NCI-H2171 treated with DMSO at 0.1 percent for 48 hours (cell line): ENCODE data around the gene KCNQ4.

Source experiments
- DNase-seq: peaks from one replicate; lab custom pipeline; 2025; lab: John Stamatoyannopoulos, UW

KCNQ4 gene

GRCh38 chr1:40820251-40820797, 36.7 kb downstream of the KCNQ4 start:
- no peak for DNase-seq

GRCh38 chr1:40820911-40821693, 37.5 kb downstream of the KCNQ4 start:
- no peak for DNase-seq

- DNase-seq, result no peak
Measured at GRCh38 chr1:40822890-40823289, 39.3 kb downstream of the KCNQ4 start.

GRCh38 chr1:40823345-40823744, 39.8 kb downstream of the KCNQ4 start:
- no peak for DNase-seq

- no peak for DNase-seq
Measured at GRCh38 chr1:40823983-40824382, 40.4 kb downstream of the KCNQ4 start.

GRCh38 chr1:40824591-40825434, 41.2 kb downstream of the KCNQ4 start:
- DNase-seq, result no peak

- no peak for DNase-seq
Measured at GRCh38 chr1:40825435-40825788, 41.8 kb downstream of the KCNQ4 start.

- DNase-seq, result no peak
Measured at GRCh38 chr1:40825996-40826395, 42.4 kb downstream of the KCNQ4 start.

GRCh38 chr1:40829631-40830245, 46.2 kb downstream of the KCNQ4 start:
- no peak for DNase-seq

GRCh38 chr1:40830419-40830943, 46.9 kb downstream of the KCNQ4 start:
- no peak for DNase-seq

GRCh38 chr1:40831001-40831732, 47.6 kb downstream of the KCNQ4 start:
- no peak for DNase-seq

- DNase-seq, result no peak
Measured at GRCh38 chr1:40833979-40834378, 50.4 kb downstream of the KCNQ4 start.

GRCh38 chr1:40834968-40835545, 51.5 kb downstream of the KCNQ4 start:
- no peak for DNase-seq

GRCh38 chr1:40836283-40836682, 52.7 kb downstream of the KCNQ4 start:
- no peak for DNase-seq

- DNase-seq, result no peak
Measured at GRCh38 chr1:40837601-40838000, 54.0 kb downstream of the KCNQ4 start.

GRCh38 chr1:40838045-40838979, 54.7 kb downstream of the KCNQ4 start:
- no peak for DNase-seq

GRCh38 chr1:40838980-40839942, 55.7 kb downstream of the KCNQ4 start:
- no peak for DNase-seq

GRCh38 chr1:40839943-40840335, 56.4 kb downstream of the KCNQ4 start:
- no peak for DNase-seq
